ENCODE data around the gene EEF1E1. TPM values are rescaled to one million over a fixed set of nuclear protein-coding genes. Genes with fewer than 3 reads are reported as not detected.
"Not testable (repeated sequence)": the region's sequence is repeated elsewhere in the genome, so short reads cannot be mapped to it uniquely, and the experiment has no call there.

Gene EEF1E1
- total RNA-seq, 1 experiment from 2014 or later, result 38.8 TPM

DNA sequence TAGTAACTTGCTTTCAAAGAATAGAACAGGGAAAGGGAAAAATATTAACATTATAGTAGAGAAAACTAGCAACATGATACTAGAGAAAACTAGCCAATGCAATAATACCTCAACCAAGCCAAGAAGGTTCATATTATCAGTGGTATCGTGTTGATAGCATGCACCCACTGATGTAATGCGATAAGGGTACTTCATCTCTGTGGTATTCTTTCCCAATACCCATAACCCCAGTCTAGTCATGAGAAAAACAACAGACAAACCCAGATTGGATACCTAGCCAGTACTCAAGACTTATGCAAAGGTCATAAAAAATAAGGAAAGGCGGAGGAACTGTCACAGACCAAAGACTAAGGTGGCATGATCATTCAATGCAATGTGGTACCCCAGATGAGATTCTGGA is 59.1 kb downstream of the EEF1E1 start:
- Mint-ChIP-seq H3K27ac (ENCODE audit: unreplicated experiment) (no peak overlapping the region), H3K27me3 (ENCODE audit: unreplicated experiment) (no peaks in the 10 kb centered on the region), H3K9me3 (ENCODE audit: low read depth, unreplicated experiment) (no peaks in the 10 kb centered on the region), H3K4me1 (ENCODE audit: low read depth, unreplicated experiment) (no peaks in the 10 kb centered on the region), H3K4me3 (ENCODE audit: low read depth, unreplicated experiment) (no peak overlapping the region), H3K36me3 (ENCODE audit: insufficient read depth, unreplicated experiment) (no peaks in the 10 kb centered on the region)
- CTCF ChIA-PET, result no interaction called here
- no TSS peak for BruUV-seq (replicated peaks)
- no peak for DNase-seq
- intact Hi-C loops (cut with micrococcal nuclease; ENCODE audit: unreplicated experiment), result no loop called here
- TF ChIP-seq, protein P1, sequence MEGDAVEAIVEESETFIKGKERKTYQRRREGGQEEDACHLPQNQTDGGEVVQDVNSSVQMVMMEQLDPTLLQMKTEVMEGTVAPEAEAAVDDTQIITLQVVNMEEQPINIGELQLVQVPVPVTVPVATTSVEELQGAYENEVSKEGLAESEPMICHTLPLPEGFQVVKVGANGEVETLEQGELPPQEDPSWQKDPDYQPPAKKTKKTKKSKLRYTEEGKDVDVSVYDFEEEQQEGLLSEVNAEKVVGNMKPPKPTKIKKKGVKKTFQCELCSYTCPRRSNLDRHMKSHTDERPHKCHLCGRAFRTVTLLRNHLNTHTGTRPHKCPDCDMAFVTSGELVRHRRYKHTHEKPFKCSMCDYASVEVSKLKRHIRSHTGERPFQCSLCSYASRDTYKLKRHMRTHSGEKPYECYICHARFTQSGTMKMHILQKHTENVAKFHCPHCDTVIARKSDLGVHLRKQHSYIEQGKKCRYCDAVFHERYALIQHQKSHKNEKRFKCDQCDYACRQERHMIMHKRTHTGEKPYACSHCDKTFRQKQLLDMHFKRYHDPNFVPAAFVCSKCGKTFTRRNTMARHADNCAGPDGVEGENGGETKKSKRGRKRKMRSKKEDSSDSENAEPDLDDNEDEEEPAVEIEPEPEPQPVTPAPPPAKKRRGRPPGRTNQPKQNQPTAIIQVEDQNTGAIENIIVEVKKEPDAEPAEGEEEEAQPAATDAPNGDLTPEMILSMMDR (IDR thresholded peaks at IDR 0.05; ENCODE audit: unreplicated experiment), result no peak

DNA sequence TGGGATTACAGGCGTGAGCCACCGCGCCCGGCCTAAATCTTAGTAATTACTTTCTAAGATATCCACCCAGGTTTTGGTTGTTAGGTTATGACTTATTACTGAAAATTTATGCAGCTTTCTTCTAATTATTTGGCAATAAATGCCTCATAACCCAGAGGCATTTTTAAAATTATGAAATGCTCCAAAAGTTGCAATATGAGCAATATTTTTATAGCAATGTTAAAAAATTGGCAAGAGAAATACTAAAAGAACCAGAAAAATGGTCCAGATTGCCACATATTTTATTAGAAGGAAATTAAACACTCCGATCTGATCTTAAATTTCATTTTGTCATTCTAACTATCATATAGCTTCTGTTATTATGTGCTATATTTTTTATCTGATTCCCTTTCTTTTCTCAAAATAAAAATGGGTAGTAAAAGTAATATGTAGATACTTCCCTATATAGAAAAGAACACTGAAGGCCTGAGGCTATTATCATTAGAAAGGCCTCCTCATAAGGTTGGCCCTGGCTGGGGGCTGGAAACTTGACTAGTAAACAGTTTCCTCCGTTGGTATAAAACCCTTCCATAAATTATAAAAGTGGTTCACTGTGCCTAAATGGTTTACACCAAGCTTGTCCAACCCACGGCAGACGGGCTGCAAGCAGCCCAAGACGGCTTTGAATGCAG is 60.3 kb downstream of the EEF1E1 start:
- no TSS peak for BruUV-seq (replicated peaks)
- H3K36me3 Mint-ChIP-seq (ENCODE audit: insufficient read depth, unreplicated experiment), result no peaks in the 10 kb centered on the region
- CTCF ChIA-PET, result interaction anchor here (0.5 kb wide), 1 partner anchor 16 kb away, joined by 4 read pairs; no protein-coding TSS in a partner anchor
- no peak overlapping the region for H3K4me3 Mint-ChIP-seq (ENCODE audit: low read depth, unreplicated experiment)
- intact Hi-C loops (cut with micrococcal nuclease; ENCODE audit: unreplicated experiment), result no loop called here
- TF ChIP-seq, protein P1 (IDR thresholded peaks at IDR 0.05; ENCODE audit: unreplicated experiment), result no peak
- H3K4me1 Mint-ChIP-seq (ENCODE audit: low read depth, unreplicated experiment), result no peaks in the 10 kb centered on the region
- no peaks in the 10 kb centered on the region for H3K9me3 Mint-ChIP-seq (ENCODE audit: low read depth, unreplicated experiment)
- no peak overlapping the region for H3K27ac Mint-ChIP-seq (ENCODE audit: unreplicated experiment)
- no peak for DNase-seq
- H3K27me3 Mint-ChIP-seq (ENCODE audit: unreplicated experiment), result no peaks in the 10 kb centered on the region

DNA sequence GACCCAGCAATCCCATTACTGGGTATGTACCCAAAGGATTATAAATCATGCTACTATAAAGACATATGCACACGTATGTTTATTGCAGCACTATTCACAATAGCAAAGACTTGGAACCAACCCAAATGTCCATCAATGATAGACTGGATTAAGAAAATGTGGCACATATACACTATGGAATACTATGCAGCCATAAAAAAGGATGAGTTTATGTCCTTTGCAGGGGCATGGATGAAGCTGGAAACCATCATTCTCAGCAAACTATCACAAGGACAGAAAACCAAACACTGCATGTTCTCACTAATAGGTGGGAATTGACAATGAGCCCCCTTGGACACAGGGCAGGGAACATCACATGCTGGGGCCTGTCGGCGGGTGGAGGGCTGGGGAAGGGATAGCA is 68.2 kb downstream of the EEF1E1 start:
- BruUV-seq (replicated peaks); H3K4me1 Mint-ChIP-seq (ENCODE audit: low read depth, unreplicated experiment); DNase-seq; CTCF ChIA-PET; H3K27ac Mint-ChIP-seq (ENCODE audit: unreplicated experiment); intact Hi-C loops (cut with micrococcal nuclease; ENCODE audit: unreplicated experiment); H3K4me3 Mint-ChIP-seq (ENCODE audit: low read depth, unreplicated experiment); H3K9me3 Mint-ChIP-seq (ENCODE audit: low read depth, unreplicated experiment); H3K27me3 Mint-ChIP-seq (ENCODE audit: unreplicated experiment); H3K36me3 Mint-ChIP-seq (ENCODE audit: insufficient read depth, unreplicated experiment): not testable (repeated sequence)

DNA sequence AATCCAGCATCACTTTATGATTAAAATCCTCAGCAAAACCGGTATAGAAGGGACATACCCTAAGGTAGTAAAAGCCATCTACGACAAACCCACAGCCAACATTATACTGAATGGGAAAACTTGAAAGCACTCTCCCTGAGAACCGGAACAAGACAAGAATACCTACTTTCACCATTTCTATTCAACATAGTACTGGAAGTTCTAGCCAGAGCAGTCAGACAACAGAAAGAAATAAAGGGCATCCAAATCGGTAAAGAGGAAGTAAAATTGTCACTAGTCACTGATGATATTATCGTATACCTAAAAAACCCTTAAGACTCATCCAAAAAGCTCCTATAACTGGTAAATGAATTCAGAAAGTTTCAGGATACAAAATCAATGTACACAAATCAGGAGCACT is 71.4 kb downstream of the EEF1E1 start:
- no peak overlapping the region for H3K27ac Mint-ChIP-seq (ENCODE audit: unreplicated experiment)
- no peaks in the 10 kb centered on the region for H3K9me3 Mint-ChIP-seq (ENCODE audit: low read depth, unreplicated experiment)
- CTCF ChIA-PET, result no interaction called here
- H3K27me3 Mint-ChIP-seq (ENCODE audit: unreplicated experiment), result no peaks in the 10 kb centered on the region
- no peaks in the 10 kb centered on the region for H3K36me3 Mint-ChIP-seq (ENCODE audit: insufficient read depth, unreplicated experiment)
- BruUV-seq (replicated peaks), result no TSS peak
- no peak for DNase-seq
- TF ChIP-seq, protein P1 (IDR thresholded peaks at IDR 0.05; ENCODE audit: unreplicated experiment), result no peak
- no peak overlapping the region for H3K4me3 Mint-ChIP-seq (ENCODE audit: low read depth, unreplicated experiment)
- no peaks in the 10 kb centered on the region for H3K4me1 Mint-ChIP-seq (ENCODE audit: low read depth, unreplicated experiment)
- intact Hi-C loops (cut with micrococcal nuclease; ENCODE audit: unreplicated experiment), result no loop called here

Other genes with a start within 250 kb of the EEF1E1 start
- gene TXNDC5, start 191.8 kb downstream of the EEF1E1 start, total RNA-seq (2022), result 81.3 and 111 TPM in 2 replicates
- 8.0 and 10.5 TPM in 2 replicates for gene BLOC1S5, start 38.2 kb downstream of the EEF1E1 start, total RNA-seq (2022)

Measured in Calu3 (cell line).